Measurements from ENCODE around the gene SLFN14. TPM values are rescaled to one million over a fixed set of nuclear protein-coding genes. Genes with fewer than 3 reads are reported as not detected.
"Not testable (repeated sequence)": the region's sequence is repeated elsewhere in the genome, so short reads cannot be mapped to it uniquely, and the experiment has no call there.

Gene SLFN14
- total RNA-seq, 1 donor from 2014 or later = not detected

- peaks cover 34% of the 10 kb centered on the region for H3K4me1 Mint-ChIP-seq (ENCODE audit: low read depth)
- H3K27ac Mint-ChIP-seq (ENCODE audit: unreplicated experiment) = peak overlapping the region; percentile 91
- H3K4me3 Mint-ChIP-seq (ENCODE audit: unreplicated experiment) = peak overlapping the region; percentile 94
- DNase-seq (ENCODE audit: low spot score) = no peak
- H3K36me3 Mint-ChIP-seq (ENCODE audit: low read depth) = no peaks in the 10 kb centered on the region
- H3K9me3 Mint-ChIP-seq (ENCODE audit: low read depth) = no peaks in the 10 kb centered on the region
- H3K27me3 Mint-ChIP-seq (ENCODE audit: low read depth) = no peaks in the 10 kb centered on the region
- no peak for TF ChIP-seq CTCF (IDR thresholded peaks at IDR 0.05)
Observed at GRCh38 chr17:35577830-35578196, 17.2 kb upstream of the SLFN14 start.

DNA sequence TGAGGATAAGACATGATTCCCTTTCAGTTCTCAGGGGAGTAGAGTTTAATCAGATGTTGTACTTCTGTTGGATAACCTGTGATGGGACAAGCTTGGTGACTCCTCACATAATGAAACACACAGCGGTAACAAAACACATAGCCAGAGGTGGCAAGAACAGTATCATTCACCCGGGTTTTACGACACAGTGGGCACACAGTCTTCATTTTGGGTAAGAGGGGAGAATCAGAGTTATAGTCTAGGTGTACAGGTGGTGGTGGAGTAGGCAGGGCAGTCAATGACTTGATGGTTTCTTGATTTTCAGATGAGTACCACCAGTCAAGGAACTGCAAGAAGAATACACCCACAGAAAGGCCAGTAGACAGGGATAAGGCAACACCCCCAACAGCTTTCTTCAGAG is 15.1 kb upstream of the SLFN14 start:
- no peaks in the 10 kb centered on the region for H3K9me3 Mint-ChIP-seq (ENCODE audit: low read depth)
- peak overlapping the region; percentile 0 for H3K27ac Mint-ChIP-seq (ENCODE audit: unreplicated experiment)
- TF ChIP-seq CTCF (IDR thresholded peaks at IDR 0.05) = no peak
- no peaks in the 10 kb centered on the region for H3K27me3 Mint-ChIP-seq (ENCODE audit: low read depth)
- no peaks in the 10 kb centered on the region for H3K36me3 Mint-ChIP-seq (ENCODE audit: low read depth)
- no peak overlapping the region for H3K4me3 Mint-ChIP-seq (ENCODE audit: unreplicated experiment)
- H3K4me1 Mint-ChIP-seq (ENCODE audit: low read depth) = peaks cover 34% of the 10 kb centered on the region
- no peak for DNase-seq (ENCODE audit: low spot score)

DNA sequence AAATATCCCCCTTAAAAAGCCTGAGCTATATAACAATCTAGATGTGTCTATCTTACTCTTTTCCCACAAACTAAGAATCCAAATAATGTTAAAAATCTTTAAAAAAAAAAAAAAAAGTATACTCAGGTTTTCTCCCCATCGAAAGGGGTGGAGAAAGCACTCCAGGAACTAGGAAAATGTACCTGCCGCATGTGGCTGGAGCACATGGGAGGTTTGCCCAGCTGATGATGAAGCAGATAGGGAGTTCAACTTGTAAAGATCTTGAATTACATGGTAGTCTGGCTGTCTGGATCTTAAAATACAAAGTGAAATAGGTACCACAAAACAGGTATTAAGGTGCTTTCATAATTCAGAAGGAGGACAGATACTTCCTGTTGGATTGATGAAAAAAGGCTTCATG is 8.8 kb upstream of the SLFN14 start:
- H3K27me3 Mint-ChIP-seq (ENCODE audit: low read depth) = no peaks in the 10 kb centered on the region
- H3K36me3 Mint-ChIP-seq (ENCODE audit: low read depth) = no peaks in the 10 kb centered on the region
- H3K4me3 Mint-ChIP-seq (ENCODE audit: unreplicated experiment) = peak overlapping the region; percentile 86
- H3K4me1 Mint-ChIP-seq (ENCODE audit: low read depth) = peaks cover 32% of the 10 kb centered on the region
- TF ChIP-seq CTCF (IDR thresholded peaks at IDR 0.05) = no peak
- DNase-seq (ENCODE audit: low spot score) = no peak
- no peaks in the 10 kb centered on the region for H3K9me3 Mint-ChIP-seq (ENCODE audit: low read depth)
- no peak overlapping the region for H3K27ac Mint-ChIP-seq (ENCODE audit: unreplicated experiment)

GRCh38 chr17:35568561-35568960 is 7.9 kb upstream of the SLFN14 start:
- Mint-ChIP-seq H3K4me3 (ENCODE audit: unreplicated experiment) (peak overlapping the region; percentile 86), H3K36me3 (ENCODE audit: low read depth) (no peaks in the 10 kb centered on the region), H3K27ac (ENCODE audit: unreplicated experiment) (peak overlapping the region; percentile 99), H3K4me1 (ENCODE audit: low read depth) (peaks cover 32% of the 10 kb centered on the region), H3K9me3 (ENCODE audit: low read depth) (no peaks in the 10 kb centered on the region), H3K27me3 (ENCODE audit: low read depth) (peaks cover 1% of the 10 kb centered on the region)
- TF ChIP-seq CTCF (IDR thresholded peaks at IDR 0.05) = no peak
- no peak for DNase-seq (ENCODE audit: low spot score)

DNA sequence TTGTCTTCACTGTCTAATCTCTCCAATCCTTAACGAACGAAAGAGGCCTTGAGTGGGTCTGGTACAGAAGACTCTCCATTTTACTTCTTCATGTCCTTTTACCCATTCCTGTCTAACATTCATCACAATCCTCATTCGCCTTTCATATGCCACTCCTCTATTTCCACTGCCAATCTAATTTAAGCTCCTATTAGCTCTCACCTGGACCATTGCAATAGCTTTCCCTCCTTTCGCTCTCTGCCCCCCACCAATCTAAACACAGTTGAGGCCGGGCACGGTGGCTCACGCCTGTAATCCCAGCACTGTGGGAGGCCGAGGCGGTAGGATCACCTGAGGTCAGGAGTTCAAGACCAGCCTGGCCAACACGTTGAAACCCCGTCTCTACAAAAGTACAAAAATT is 6.3 kb upstream of the SLFN14 start:
- TF ChIP-seq CTCF (IDR thresholded peaks at IDR 0.05) = no peak

DNA sequence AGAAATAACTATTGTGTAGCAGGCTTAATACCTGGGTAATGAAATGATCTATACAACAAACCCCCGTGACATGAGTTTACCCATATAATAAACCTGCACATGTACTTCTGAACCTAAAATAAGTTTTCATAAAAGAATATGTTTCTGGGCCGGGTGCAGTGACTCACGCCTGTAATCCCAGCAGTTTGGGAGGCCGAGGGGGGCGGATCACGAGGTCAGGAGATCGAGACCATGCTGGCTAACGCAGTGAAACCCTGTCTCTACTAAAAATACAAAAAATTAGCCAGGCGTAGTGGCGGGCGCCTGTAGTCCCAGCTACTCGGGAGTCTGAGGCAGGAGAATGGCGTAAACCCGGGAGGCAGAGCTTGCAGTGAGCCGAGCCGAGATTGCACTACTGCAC is 2.6 kb upstream of the SLFN14 start:
- H3K36me3 Mint-ChIP-seq (ENCODE audit: low read depth); DNase-seq (ENCODE audit: low spot score); H3K27ac Mint-ChIP-seq (ENCODE audit: unreplicated experiment); H3K4me3 Mint-ChIP-seq (ENCODE audit: unreplicated experiment); H3K9me3 Mint-ChIP-seq (ENCODE audit: low read depth): not testable (repeated sequence)
- Mint-ChIP-seq H3K27me3 (ENCODE audit: low read depth) (peaks cover 16% of the 10 kb centered on the region), H3K4me1 (ENCODE audit: low read depth) (peaks cover 12% of the 10 kb centered on the region)

More for the DNA sequence above, 6.3 kb upstream of the SLFN14 start:
- Mint-ChIP-seq H3K4me1 (ENCODE audit: low read depth) (peaks cover 32% of the 10 kb centered on the region), H3K27me3 (ENCODE audit: low read depth) (peaks cover 2% of the 10 kb centered on the region), H3K36me3 (ENCODE audit: low read depth) (no peaks in the 10 kb centered on the region), H3K27ac (ENCODE audit: unreplicated experiment) (no peak overlapping the region), H3K4me3 (ENCODE audit: unreplicated experiment) (peak overlapping the region; percentile 86), H3K9me3 (ENCODE audit: low read depth) (no peaks in the 10 kb centered on the region)
- no peak for DNase-seq (ENCODE audit: low spot score)
